NT2/D1 (cell line): Measurements from ENCODE around the gene CALHM5.

Source experiments
- SUZ12 ChIP-seq: IDR thresholded peaks from 2 replicates; pipeline ENCODE4 v1.6.1; 2011; ENCODE audit not compliant: insufficient read length, insufficient read depth; ENCODE audit errors: extremely low read depth
- YY1 ChIP-seq: IDR thresholded peaks from 2 replicates; pipeline ENCODE4 v1.6.1; 2011; ENCODE audit not compliant: insufficient read length, insufficient read depth
- ZNF274 ChIP-seq: IDR thresholded peaks from 2 replicates; pipeline ENCODE4 v1.6.1; 2011; ENCODE audit warnings: mild to moderate bottlenecking, low read depth, low read length

- TF ChIP-seq SUZ12 = no peak
- TF ChIP-seq ZNF274 = no peak
- TF ChIP-seq YY1 = no peak
Measured at GRCh38 chr6:116492331-116493067, 18.9 kb upstream of the CALHM5 start.
